ENCODE measurements around the gene UVRAG.

Gene UVRAG

DNA sequence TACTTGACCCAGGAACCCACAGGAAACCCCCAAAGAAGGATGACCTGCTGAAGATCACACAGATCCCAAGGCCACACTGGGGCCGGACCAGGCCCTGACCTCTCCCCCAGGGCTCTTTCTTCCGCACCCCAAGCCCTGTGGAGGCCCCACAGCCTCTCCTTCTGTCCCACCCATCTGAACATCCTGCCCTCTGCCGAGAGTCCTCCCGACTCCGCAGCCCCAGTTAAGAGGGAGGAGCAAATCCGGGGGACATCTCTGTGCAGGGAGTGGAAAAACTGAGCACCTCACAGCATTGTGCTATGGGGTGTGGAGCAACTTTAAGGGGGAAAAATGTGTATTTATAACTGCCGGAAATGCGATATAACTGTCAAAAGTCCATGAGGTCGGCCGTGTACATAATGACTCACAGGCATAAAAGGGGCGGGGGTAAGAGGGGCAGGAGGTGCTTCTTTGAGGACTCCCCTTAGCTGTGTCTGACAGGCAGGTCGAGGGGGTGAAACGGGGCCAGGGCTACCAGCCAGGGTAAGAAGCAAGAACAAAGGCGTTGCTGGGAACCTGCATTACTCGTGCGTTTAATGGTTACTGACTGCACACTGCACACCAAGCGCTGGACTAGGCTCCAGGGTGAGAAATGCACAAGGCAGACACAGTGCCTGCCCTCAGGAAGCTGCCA is 334.1 kb downstream of the UVRAG start:
- CTCF ChIA-PET = interaction anchor here (0.6 to 2.0 kb wide), 6 partner anchors 170 to 776 kb away, joined by 3 to 6 read pairs (median 4); no protein-coding TSS in a partner anchor
- no peak for TF ChIP-seq ZNF423 (tag by site-specific recombination; IDR thresholded peaks at IDR 0.05)
- no peak for TF ChIP-seq ZNF433 (tag by site-specific recombination; IDR thresholded peaks at IDR 0.05; ENCODE audit: low read depth)
- no peak for TF ChIP-seq KLF9 (tag by site-specific recombination; IDR thresholded peaks at IDR 0.05; ENCODE audit: low read depth)
- TF ChIP-seq ZNF114 (tag by site-specific recombination; IDR thresholded peaks at IDR 0.05) = no peak
- TF ChIP-seq ZNF670 (tag by site-specific recombination; IDR thresholded peaks at IDR 0.05; ENCODE audit: low read depth) = no peak
- no peak for TF ChIP-seq ZNF175 (tag by site-specific recombination; IDR thresholded peaks at IDR 0.05)
- no peak for TF ChIP-seq GFI1B (tag by site-specific recombination; IDR thresholded peaks at IDR 0.05)
- no peak for TF ChIP-seq BCL11B (tag by site-specific recombination; IDR thresholded peaks at IDR 0.05; ENCODE audit: low read depth)
- no peak for TF ChIP-seq ZNF777 (tag by site-specific recombination; IDR thresholded peaks at IDR 0.05; ENCODE audit: borderline replicate concordance)
- TF ChIP-seq ZNF19 (tag by site-specific recombination; IDR thresholded peaks at IDR 0.05; ENCODE audit: low read depth) = no peak
- no peak for TF ChIP-seq ZNF184 (tag by site-specific recombination; IDR thresholded peaks at IDR 0.05)
- no peak overlapping the region for H3K27ac ChIP-seq (ENCODE audit: extremely low read depth, low read depth, low read length)
- H3K36me3 ChIP-seq (ENCODE audit: control insufficient read depth in 2 of 2, insufficient read depth in 1 of 2, low read length in 2 of 2) = no peaks in the 10 kb centered on the region
- H3K4me3 ChIP-seq (ENCODE audit: low read depth, low read length) = no peak overlapping the region
- POLR2A ChIA-PET = no interaction called here
- no peaks in the 10 kb centered on the region for H3K4me1 ChIP-seq (ENCODE audit: control insufficient read depth, insufficient read depth, low read length)
- no peaks in the 10 kb centered on the region for H3K9me3 ChIP-seq (ENCODE audit: control insufficient read depth, insufficient read depth, low read depth, low read length)

DNA sequence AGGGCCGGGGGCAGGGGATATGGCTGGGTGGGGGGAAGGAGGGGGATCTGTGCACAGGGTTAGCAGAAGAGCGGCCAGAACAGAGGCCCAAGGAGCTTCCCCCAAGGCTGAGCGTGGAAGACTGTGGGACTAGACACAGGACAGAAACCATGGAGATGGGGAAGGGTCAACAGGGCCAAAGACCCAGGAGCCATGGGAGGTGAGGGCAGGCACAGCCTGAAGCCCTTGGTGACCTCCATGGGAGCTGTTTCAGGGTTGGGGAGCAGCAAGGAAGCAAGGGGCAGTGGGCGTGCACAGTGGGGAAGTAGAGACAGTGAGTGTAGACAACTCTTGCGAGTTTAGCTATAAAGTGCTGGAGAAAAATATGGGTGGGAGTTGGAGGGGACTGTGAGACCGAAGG is 334.7 kb downstream of the UVRAG start:
- no peaks in the 10 kb centered on the region for H3K4me1 ChIP-seq (ENCODE audit: control insufficient read depth, insufficient read depth, low read length)
- no peaks in the 10 kb centered on the region for H3K36me3 ChIP-seq (ENCODE audit: control insufficient read depth in 2 of 2, insufficient read depth in 1 of 2, low read length in 2 of 2)
- ChIA-PET POLR2A (no interaction called here), CTCF (interaction anchor here (0.6 to 1.4 kb wide), 7 partner anchors 9 to 777 kb away, joined by 3 to 6 read pairs (median 3); no protein-coding TSS in a partner anchor)
- H3K4me3 ChIP-seq (ENCODE audit: low read depth, low read length) = no peak overlapping the region
- TF ChIP-seq ZNF121 (tag by site-specific recombination; IDR thresholded peaks at IDR 0.05) = no peak
- no peak for TF ChIP-seq KLF1 (tag by site-specific recombination; IDR thresholded peaks at IDR 0.05)
- TF ChIP-seq ZNF114 (tag by site-specific recombination; IDR thresholded peaks at IDR 0.05) = no peak
- TF ChIP-seq ZNF514 (tag by site-specific recombination; IDR thresholded peaks at IDR 0.05) = no peak
- TF ChIP-seq ZNF654 (tag by site-specific recombination; IDR thresholded peaks at IDR 0.05; ENCODE audit: low read depth) = no peak
- TF ChIP-seq ZNF600 (tag by site-specific recombination; IDR thresholded peaks at IDR 0.05) = no peak
- no peak for TF ChIP-seq ZNF184 (tag by site-specific recombination; IDR thresholded peaks at IDR 0.05)
- no peak for TF ChIP-seq ZNF311 (tag by site-specific recombination; IDR thresholded peaks at IDR 0.05; ENCODE audit: borderline replicate concordance)
- no peak for TF ChIP-seq ZNF596 (tag by site-specific recombination; IDR thresholded peaks at IDR 0.05)
- TF ChIP-seq ZNF513 (tag by site-specific recombination; IDR thresholded peaks at IDR 0.05) = no peak
- TF ChIP-seq ZNF169 (tag by site-specific recombination; IDR thresholded peaks at IDR 0.05) = no peak
- TF ChIP-seq ZNF366 (tag by site-specific recombination; conservative IDR thresholded peaks at IDR 0.05) = no peak
- TF ChIP-seq ZFP41 (tag by site-specific recombination; IDR thresholded peaks at IDR 0.05; ENCODE audit: borderline replicate concordance) = no peak
- no peak for TF ChIP-seq ZNF426 (tag by site-specific recombination; IDR thresholded peaks at IDR 0.05)
- no peak for TF ChIP-seq ZNF792 (tag by site-specific recombination; IDR thresholded peaks at IDR 0.05)
- no peak for TF ChIP-seq ZNF155 (tag by site-specific recombination; IDR thresholded peaks at IDR 0.05)
- TF ChIP-seq ZNF112 (tag by site-specific recombination; IDR thresholded peaks at IDR 0.05) = no peak
- TF ChIP-seq ZNF174 (tag by site-specific recombination; IDR thresholded peaks at IDR 0.05) = no peak
- TF ChIP-seq ZFP37 (tag by site-specific recombination; IDR thresholded peaks at IDR 0.05) = no peak
- TF ChIP-seq ZNF214 (tag by site-specific recombination; IDR thresholded peaks at IDR 0.05; ENCODE audit: borderline replicate concordance) = no peak
- no peak overlapping the region for H3K27ac ChIP-seq (ENCODE audit: extremely low read depth, low read depth, low read length)
- H3K9me3 ChIP-seq (ENCODE audit: control insufficient read depth, insufficient read depth, low read depth, low read length) = no peaks in the 10 kb centered on the region

All from HEK293 (cell line).